SU-DHL-6 (cell line): ENCODE measurements around the gene ZNF772.
A peak's percentile ranks its signal among the peaks of the same experiment; 100 is the strongest.
"Not testable (repeated sequence)": the region's sequence is repeated elsewhere in the genome, so short reads cannot be mapped to it uniquely, and the experiment has no call there.

ENCODE experiments used
- H2AFZ ChIP-seq: fragments of 200-600 bp; sonication (generic); 2 replicates; pipeline ENCODE4 v1.6.1; 2014; ENCODE audit warnings: low read depth, mild to moderate bottlenecking, moderate library complexity, mixed read lengths, antibody characterized with exemption, low read length; ENCODE audit not compliant: severe bottlenecking
- H3F3A ChIP-seq: fragments of 200-600 bp; shearing (Covaris generic); 2 replicates; pipeline ENCODE4 v1.6.0; 2016; ENCODE audit warnings: antibody characterized with exemption, mild to moderate bottlenecking; ENCODE audit not compliant: insufficient read depth
- H3K27ac ChIP-seq: fragments of 200-600 bp; sonication (generic); 2 replicates; pipeline ENCODE4 v1.5.1; 2016; ENCODE audit warnings: low read depth, mild to moderate bottlenecking, low read length, moderate library complexity, mixed read lengths
- H3K27me3 ChIP-seq: fragments of 200-600 bp; sonication (generic), shearing (Covaris generic); 2 replicates; pipeline ENCODE4 v1.6.0; 2014; ENCODE audit warnings: mild to moderate bottlenecking, low read length
- H3K36me3 ChIP-seq: fragments of 200-600 bp; sonication (generic); 2 replicates; pipeline ENCODE4 v1.6.1; 2014; ENCODE audit warnings: mild to moderate bottlenecking, low read length, mixed read lengths
- H3K4me2 ChIP-seq: fragments of 300-600, 200-600 bp; shearing (Covaris generic), sonication (generic); 2 replicates; pipeline ENCODE4 v1.6.0; 2014; ENCODE audit warnings: low read length, low read depth, mild to moderate bottlenecking; ENCODE audit not compliant: poor library complexity, severe bottlenecking
- H3K4me3 ChIP-seq: fragments of 200-600 bp; sonication (generic); 2 replicates; pipeline ENCODE4 v1.5.1; 2014; ENCODE audit warnings: antibody characterized with exemption, low read length, mild to moderate bottlenecking, mixed read lengths; ENCODE audit not compliant: insufficient read depth, poor library complexity, severe bottlenecking
- H3K79me2 ChIP-seq: fragments of 200-600 bp; sonication (generic); 2 replicates; pipeline ENCODE4 v1.6.1; 2014; ENCODE audit warnings: mild to moderate bottlenecking, low read length, moderate library complexity; ENCODE audit not compliant: insufficient read depth
- H3K9ac ChIP-seq: fragments of 200-600 bp; sonication (generic); 2 replicates; pipeline ENCODE4 v1.7.0; 2014; ENCODE audit warnings: mild to moderate bottlenecking, low read length
- H3K9me2 ChIP-seq: fragments of 200-600 bp; sonication (generic); replicated peaks from 2 replicates; pipeline ENCODE4 v1.6.1; 2014; ENCODE audit warnings: low read length; ENCODE audit not compliant: insufficient read depth
- H3K9me3 ChIP-seq: fragments of 200-600 bp; sonication (generic); 2 replicates; pipeline ENCODE4 v1.6.1; 2014; ENCODE audit warnings: low read length, mixed read lengths; ENCODE audit not compliant: insufficient read depth
- H4K20me1 ChIP-seq: fragments of 200-600 bp; sonication (generic); 2 replicates; pipeline ENCODE4 v1.6.1; 2014; ENCODE audit warnings: low read depth, mild to moderate bottlenecking, antibody characterized with exemption, low read length, moderate library complexity, mixed read lengths
- CTCF ChIP-seq: fragments of 200-600 bp; sonication (generic); IDR thresholded peaks from one replicate; pipeline ENCODE4 v1.5.1; 2017; ENCODE audit warnings: antibody characterized with exemption, mild to moderate bottlenecking, low read length, moderate library complexity; ENCODE audit not compliant: insufficient read depth, poor library complexity, severe bottlenecking
- EZH2phosphoT487 ChIP-seq: fragments of 200-600 bp; sonication (generic), shearing (Covaris generic); conservative IDR thresholded peaks from 2 replicates; pipeline ENCODE4 v1.6.1; 2018; ENCODE audit warnings: mild to moderate bottlenecking, antibody characterized with exemption, low read length, moderate library complexity, mixed read lengths

ZNF772 gene

GRCh38 chr19:57477191-57478008 lies at the start of gene ZNF772:
ZNF772 (minus strand) TSS chr19:57477566; CDS start chr19:57477309, 257 bp downstream.
- Histone ChIP-seq H3K9me3 (peaks cover 23% of the 10 kb centered on the region; the same call in 1 of the 2 replicates), H3K9ac (no peak within 1 kb of the TSS), H3K4me2 (peak within 1 kb of the TSS; percentile 20), H3K36me3 (no peaks in the 10 kb centered on the region), H3K79me2 (no peaks in the 10 kb centered on the region), H3K27ac (no peak within 1 kb of the TSS), H3K27me3 (no peaks in the 10 kb centered on the region), H3F3A (no peaks in the 10 kb centered on the region), H3K4me3 (no peak within 1 kb of the TSS), H4K20me1 (no peaks in the 10 kb centered on the region), H2AFZ (peak within 1 kb of the TSS; percentile 56), H3K9me2 (no peaks in the 10 kb centered on the region)
- TF ChIP-seq CTCF (no peak), EZH2phosphoT487 (no peak)

GRCh38 chr19:57518021-57518420 lies 40.7 kb upstream of the ZNF772 start:
- H3K9ac ChIP-seq, H3K4me2 ChIP-seq, H3K27me3 ChIP-seq, H4K20me1 ChIP-seq, H3F3A ChIP-seq, H2AFZ ChIP-seq, H3K9me2 ChIP-seq, H3K79me2 ChIP-seq, H3K4me3 ChIP-seq, H3K27ac ChIP-seq, H3K36me3 ChIP-seq: not testable (repeated sequence)
- peaks cover 14% of the 10 kb centered on the region; the same call in 1 of the 2 replicates for H3K9me3 ChIP-seq

- H3K27ac ChIP-seq = no peak overlapping the region
- H3K9me3 ChIP-seq = peaks cover 27% of the 10 kb centered on the region; the same call in 1 of the 2 replicates
- H4K20me1 ChIP-seq = no peaks in the 10 kb centered on the region
- no peaks in the 10 kb centered on the region for H3K9me2 ChIP-seq
- no peak overlapping the region for H3K9ac ChIP-seq
- no peaks in the 10 kb centered on the region for H3K27me3 ChIP-seq
- no peak for TF ChIP-seq CTCF
- TF ChIP-seq EZH2phosphoT487 = no peak
- no peak overlapping the region for H3K4me3 ChIP-seq
- no peak overlapping the region for H2AFZ ChIP-seq
- no peaks in the 10 kb centered on the region for H3F3A ChIP-seq
- H3K36me3 ChIP-seq = peaks cover 9% of the 10 kb centered on the region; the same call in 1 of the 2 replicates
- no peaks in the 10 kb centered on the region for H3K79me2 ChIP-seq
- H3K4me2 ChIP-seq = no peak overlapping the region
Measured at GRCh38 chr19:57515255-57515654, 37.9 kb upstream of the ZNF772 start.

GRCh38 chr19:57512845-57513244 lies 35.5 kb upstream of the ZNF772 start:
- Histone ChIP-seq H3K79me2 (no peaks in the 10 kb centered on the region), H2AFZ (no peak overlapping the region), H3K4me2 (no peak overlapping the region), H3K4me3 (no peak overlapping the region), H3K9ac (no peak overlapping the region), H3K9me2 (no peaks in the 10 kb centered on the region), H3K27me3 (no peaks in the 10 kb centered on the region), H3K9me3 (peaks cover 27% of the 10 kb centered on the region; the same call in 1 of the 2 replicates), H3K36me3 (peaks cover 21% of the 10 kb centered on the region), H3F3A (no peaks in the 10 kb centered on the region), H3K27ac (no peak overlapping the region), H4K20me1 (no peaks in the 10 kb centered on the region)
- TF ChIP-seq CTCF (no peak), EZH2phosphoT487 (no peak)
